GM18870 (cell line): ENCODE results near the gene LAIR2.

ENCODE experiments used
- ATAC-seq: cut with Tn5 transposase; IDR thresholded peaks from one replicate; pipeline ENCODE4 v1.9.1; 2021; ENCODE audit warnings: moderate library complexity; ENCODE audit not compliant: unreplicated experiment

LAIR2 gene

GRCh38 chr19:54502518-54503048 is at the start of gene LAIR2:
Gene LAIR2, plus strand, starts transcription at chr19:54502831. Its CDS starts 88 bp downstream, at chr19:54502919.
- ATAC-seq: no peak

- no peak for ATAC-seq
These were observed 48.5 kb upstream of the LAIR2 start for GRCh38 chr19:54453921-54454780.

GRCh38 chr19:54454781-54455675 is 47.6 kb upstream of the LAIR2 start:
- ATAC-seq: no peak

GRCh38 chr19:54455786-54456422 is 46.7 kb upstream of the LAIR2 start:
- no peak for ATAC-seq

GRCh38 chr19:54456423-54457373 is 45.9 kb upstream of the LAIR2 start:
- no peak for ATAC-seq

GRCh38 chr19:54457773-54458647 is 44.6 kb upstream of the LAIR2 start:
- no peak for ATAC-seq

- ATAC-seq: no peak
These were observed 43.9 kb upstream of the LAIR2 start for GRCh38 chr19:54458648-54459281.

- no peak for ATAC-seq
These were observed 43.1 kb upstream of the LAIR2 start for GRCh38 chr19:54459282-54460229.

- no peak for ATAC-seq
These were observed 42.2 kb upstream of the LAIR2 start for GRCh38 chr19:54460230-54461005.

GRCh38 chr19:54461210-54461609 is 41.4 kb upstream of the LAIR2 start:
- ATAC-seq: no peak

GRCh38 chr19:54461613-54462012 is 41.0 kb upstream of the LAIR2 start:
- ATAC-seq: no peak

GRCh38 chr19:54462047-54462654 is 40.5 kb upstream of the LAIR2 start:
- ATAC-seq: no peak

- no peak for ATAC-seq
These were observed 39.7 kb upstream of the LAIR2 start for GRCh38 chr19:54462655-54463530.

GRCh38 chr19:54463531-54464043 is 39.0 kb upstream of the LAIR2 start, which contains the start of gene LENG9:
Gene LENG9, minus strand, starts transcription at chr19:54463778. Its CDS starts 252 bp downstream, at chr19:54463526.
- ATAC-seq: peak; percentile 54
